ENCODE measurements around the gene TSC1. TPM values are rescaled to one million over a fixed set of nuclear protein-coding genes. Genes with fewer than 3 reads are reported as not detected.

TSC1 gene
- total RNA-seq, 4 donors from 2014 or later = 52.7 to 114 (median 66.7) TPM

DNA sequence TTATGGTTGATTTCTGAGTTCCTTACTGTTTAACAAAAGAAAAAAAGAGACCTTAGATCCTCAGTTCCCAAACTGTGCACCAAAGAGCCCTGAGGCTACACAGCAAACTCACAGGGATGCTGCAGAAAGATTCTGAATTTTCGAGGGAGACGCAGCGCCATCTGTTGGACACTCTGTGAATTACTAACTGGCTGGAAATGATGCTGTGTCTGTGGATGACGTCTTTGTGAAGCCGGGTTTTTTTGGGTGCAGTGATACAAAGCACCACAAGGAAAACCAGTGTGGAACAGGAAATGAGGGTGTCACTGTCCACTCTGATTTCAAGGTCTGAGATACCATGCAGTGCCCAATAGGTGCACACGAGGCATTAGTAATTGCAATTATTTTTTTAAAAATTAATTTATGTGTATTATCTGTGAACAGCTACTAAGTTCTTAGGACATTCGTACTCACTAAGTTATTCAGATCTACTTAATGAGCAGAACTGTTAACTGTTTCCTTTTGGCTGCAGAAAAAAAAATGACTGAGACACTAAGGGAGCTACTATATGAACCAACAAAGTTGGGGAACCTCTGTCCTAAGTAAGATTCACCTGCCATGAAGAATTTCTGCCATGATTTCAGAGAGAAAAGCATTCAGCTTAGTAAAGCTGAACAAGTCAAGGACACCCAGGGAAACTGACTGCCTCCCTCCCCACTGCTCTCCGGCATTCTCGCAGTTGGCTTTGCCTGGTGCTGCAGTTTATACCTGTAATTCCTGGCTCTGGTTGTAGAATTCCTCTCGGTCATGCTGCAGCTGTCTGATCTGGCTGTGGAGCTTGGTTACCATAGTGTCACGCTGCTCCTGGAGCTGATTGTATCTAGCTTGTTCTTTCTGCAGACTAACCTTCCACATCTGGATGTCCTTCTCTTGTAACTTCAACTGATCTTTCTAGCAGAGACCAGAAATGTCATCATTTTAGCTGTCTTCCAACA is 42.3 kb downstream of the TSC1 start:
- peak; percentile 70 to 71 for DNase-seq
- Histone ChIP-seq H3K9me3 (no peaks in the 10 kb centered on the region), H3K4me1 (no peaks in the 10 kb centered on the region), H3K27ac (no peak overlapping the region), H3K36me3 (peaks cover 50 to 53% of the 10 kb centered on the region in 2 donors), H3K27me3 (no peaks in the 10 kb centered on the region), H3K4me3 (replicated peaks in 1 of 3) (no peak overlapping the region)
- intact Hi-C loops (cut with DNase I) = no loop called here
- TF ChIP-seq POLR2A (IDR thresholded peaks at IDR 0.05) (no peak), CTCF (IDR thresholded peaks at IDR 0.05) (peak; percentile 83 to 96 (median 86))
- 47 to 51% methylated on average over 11 of the region's 11 CpGs for WGBS, 2 donors

DNA sequence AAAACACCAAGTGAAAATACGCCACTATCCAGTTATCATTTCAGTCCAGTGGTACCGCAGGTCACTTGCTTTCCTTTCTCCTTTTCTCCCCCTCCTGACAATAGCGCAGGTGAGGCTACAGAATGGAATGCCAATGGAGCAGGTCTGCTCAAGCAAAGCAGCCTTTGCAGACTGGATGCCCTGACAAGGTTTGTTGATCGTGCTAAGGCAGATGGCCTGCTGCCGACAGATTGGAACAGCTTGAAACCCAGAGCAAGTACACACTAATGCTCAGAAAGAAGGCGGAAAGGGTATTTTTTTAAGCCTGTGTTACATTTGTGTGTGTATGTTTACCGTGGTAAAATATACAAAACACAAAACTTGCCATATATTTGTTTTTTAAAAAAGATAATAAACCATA is 46.4 kb downstream of the TSC1 start:
- no peak for DNase-seq
- intact Hi-C loops (cut with DNase I) = no loop called here
- Histone ChIP-seq H3K27me3 (no peaks in the 10 kb centered on the region), H3K4me3 (replicated peaks in 1 of 3) (no peak overlapping the region), H3K9me3 (no peaks in the 10 kb centered on the region), H3K27ac (no peak overlapping the region), H3K4me1 (peaks cover 15 to 23% of the 10 kb centered on the region in 2 donors), H3K36me3 (peaks cover 45 to 57% of the 10 kb centered on the region in 2 donors)
- TF ChIP-seq CTCF (IDR thresholded peaks at IDR 0.05) = no peak
- TF ChIP-seq POLR2A (IDR thresholded peaks at IDR 0.05) = no peak
- WGBS, 2 donors = 94 to 98% methylated on average over 7 of the region's 7 CpGs

DNA sequence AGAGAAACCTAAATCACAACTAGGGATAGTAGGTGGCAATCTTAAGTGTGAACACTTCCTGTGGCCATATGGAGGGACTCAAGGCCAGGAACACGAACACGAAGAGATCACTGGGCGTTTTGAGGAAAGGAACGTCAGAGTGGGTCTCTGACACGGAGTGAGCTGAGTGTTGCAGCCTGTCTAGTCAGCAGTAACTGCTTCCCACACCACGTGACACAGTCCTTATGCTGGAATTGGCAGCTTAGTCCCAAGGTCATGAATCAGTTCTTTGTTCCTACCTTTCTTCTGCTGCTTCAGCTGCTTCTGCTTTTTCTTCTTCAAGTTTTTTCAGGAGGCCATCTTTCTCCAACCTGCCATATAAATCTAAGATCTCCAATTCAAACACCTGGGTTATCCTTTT is 47.5 kb downstream of the TSC1 start:
- Histone ChIP-seq H3K27me3 (no peaks in the 10 kb centered on the region), H3K4me3 (replicated peaks in 1 of 3) (no peak overlapping the region), H3K9me3 (no peaks in the 10 kb centered on the region), H3K27ac (peak overlapping the region in 1 of 3 donors; percentile 64), H3K4me1 (peaks cover 15 to 23% of the 10 kb centered on the region in 2 donors), H3K36me3 (peaks cover 43 to 57% of the 10 kb centered on the region in 2 donors)
- WGBS, 2 donors = 85 to 86% methylated on average over 6 of the region's 6 CpGs
- no peak for DNase-seq
- TF ChIP-seq CTCF (IDR thresholded peaks at IDR 0.05) (no peak), POLR2A (IDR thresholded peaks at IDR 0.05) (peak in 1 of 2 donors; percentile 24)
- intact Hi-C loops (cut with DNase I) = no loop called here

GRCh38 chr9:132896264-132896663 is 48.2 kb downstream of the TSC1 start:
- no peak for DNase-seq

More at GRCh38 chr9:132896264-132896663, 48.2 kb downstream of the TSC1 start:
- Histone ChIP-seq H3K27ac (peak overlapping the region in 1 of 3 donors; percentile 64), H3K36me3 (peaks cover 41 to 54% of the 10 kb centered on the region in 2 donors), H3K9me3 (no peaks in the 10 kb centered on the region), H3K4me3 (replicated peaks in 1 of 3) (no peak overlapping the region), H3K27me3 (no peaks in the 10 kb centered on the region), H3K4me1 (peaks cover 15 to 23% of the 10 kb centered on the region in 2 donors)
- WGBS, 2 donors = 91 to 96% methylated on average over 13 of the region's 13 CpGs
- intact Hi-C loops (cut with DNase I) = no loop called here
- TF ChIP-seq POLR2A (IDR thresholded peaks at IDR 0.05) (no peak), CTCF (IDR thresholded peaks at IDR 0.05) (no peak)

Data from thyroid gland (tissue), 4 donors.